ENCODE results near the gene UBE2QL1. TPM values are rescaled to one million over a fixed set of nuclear protein-coding genes. Genes with fewer than 3 reads are reported as not detected.

Gene UBE2QL1
- total RNA-seq, 1 donor, result under 0.01 TPM

- Histone ChIP-seq H3K4me3 (ENCODE audit: insufficient read depth, low read length) (peak overlapping the region; percentile 46), H3K27ac (ENCODE audit: low read depth, low read length) (no peak overlapping the region), H2AFZ (ENCODE audit: low read length) (peak overlapping the region; percentile 82), H4K20me1 (ENCODE audit: insufficient read depth, low read length) (no peaks in the 10 kb centered on the region), H3K4me2 (ENCODE audit: insufficient read depth, low read length) (no peak overlapping the region), H3K27me3 (ENCODE audit: insufficient read depth, low read length) (no peaks in the 10 kb centered on the region), H3K79me2 (ENCODE audit: insufficient read depth, low read length) (no peaks in the 10 kb centered on the region), H3K4me1 (ENCODE audit: insufficient read depth, low read length) (no peaks in the 10 kb centered on the region), H3K36me3 (ENCODE audit: insufficient read depth, low read length) (no peaks in the 10 kb centered on the region), H3K9me3 (ENCODE audit: low read depth, low read length) (no peaks in the 10 kb centered on the region)
- TF ChIP-seq CTCF (IDR thresholded peaks at IDR 0.05; ENCODE audit: extremely low read depth, low read depth, low read length), result no peak
- DNase-seq (ENCODE audit: insufficient read length, low spot score, missing footprints), result no peak
These were observed 37.5 kb upstream of the UBE2QL1 start for GRCh38 chr5:6411141-6411540.

GRCh38 chr5:6412811-6413210 lies 35.8 kb upstream of the UBE2QL1 start:
- Histone ChIP-seq H3K9me3 (ENCODE audit: low read depth, low read length) (no peaks in the 10 kb centered on the region), H3K36me3 (ENCODE audit: insufficient read depth, low read length) (no peaks in the 10 kb centered on the region), H3K27me3 (ENCODE audit: insufficient read depth, low read length) (no peaks in the 10 kb centered on the region), H3K79me2 (ENCODE audit: insufficient read depth, low read length) (no peaks in the 10 kb centered on the region), H3K4me3 (ENCODE audit: insufficient read depth, low read length) (no peak overlapping the region), H3K4me2 (ENCODE audit: insufficient read depth, low read length) (peak overlapping the region; percentile 35), H3K27ac (ENCODE audit: low read depth, low read length) (no peak overlapping the region), H2AFZ (ENCODE audit: low read length) (no peak overlapping the region), H3K4me1 (ENCODE audit: insufficient read depth, low read length) (no peaks in the 10 kb centered on the region), H4K20me1 (ENCODE audit: insufficient read depth, low read length) (no peaks in the 10 kb centered on the region)
- no peak for TF ChIP-seq CTCF (IDR thresholded peaks at IDR 0.05; ENCODE audit: extremely low read depth, low read depth, low read length)
- DNase-seq (ENCODE audit: insufficient read length, low spot score, missing footprints), result no peak

- H3K27me3 ChIP-seq (ENCODE audit: insufficient read depth, low read length), result peaks cover 3% of the 10 kb centered on the region
- H3K4me3 ChIP-seq (ENCODE audit: insufficient read depth, low read length), result no peak overlapping the region
- H2AFZ ChIP-seq (ENCODE audit: low read length), result no peak overlapping the region
- H3K36me3 ChIP-seq (ENCODE audit: insufficient read depth, low read length), result no peaks in the 10 kb centered on the region
- H3K27ac ChIP-seq (ENCODE audit: low read depth, low read length), result no peak overlapping the region
- no peak for DNase-seq (ENCODE audit: insufficient read length, low spot score, missing footprints)
- no peaks in the 10 kb centered on the region for H3K9me3 ChIP-seq (ENCODE audit: low read depth, low read length)
- no peak overlapping the region for H3K4me2 ChIP-seq (ENCODE audit: insufficient read depth, low read length)
- peaks cover 12% of the 10 kb centered on the region for H3K4me1 ChIP-seq (ENCODE audit: insufficient read depth, low read length)
- no peaks in the 10 kb centered on the region for H4K20me1 ChIP-seq (ENCODE audit: insufficient read depth, low read length)
- no peak for TF ChIP-seq CTCF (IDR thresholded peaks at IDR 0.05; ENCODE audit: extremely low read depth, low read depth, low read length)
- H3K79me2 ChIP-seq (ENCODE audit: insufficient read depth, low read length), result no peaks in the 10 kb centered on the region
These were observed 31.0 kb upstream of the UBE2QL1 start for GRCh38 chr5:6417657-6418056.

GRCh38 chr5:6418679-6419276 lies 29.9 kb upstream of the UBE2QL1 start:
- Histone ChIP-seq H3K9me3 (ENCODE audit: low read depth, low read length) (no peaks in the 10 kb centered on the region), H3K4me3 (ENCODE audit: insufficient read depth, low read length) (no peak overlapping the region), H2AFZ (ENCODE audit: low read length) (no peak overlapping the region), H3K4me2 (ENCODE audit: insufficient read depth, low read length) (no peak overlapping the region), H3K36me3 (ENCODE audit: insufficient read depth, low read length) (no peaks in the 10 kb centered on the region), H3K27ac (ENCODE audit: low read depth, low read length) (no peak overlapping the region), H3K27me3 (ENCODE audit: insufficient read depth, low read length) (peaks cover 3% of the 10 kb centered on the region), H3K4me1 (ENCODE audit: insufficient read depth, low read length) (peaks cover 12% of the 10 kb centered on the region), H4K20me1 (ENCODE audit: insufficient read depth, low read length) (no peaks in the 10 kb centered on the region), H3K79me2 (ENCODE audit: insufficient read depth, low read length) (no peaks in the 10 kb centered on the region)
- TF ChIP-seq CTCF (IDR thresholded peaks at IDR 0.05; ENCODE audit: extremely low read depth, low read depth, low read length), result no peak
- DNase-seq (ENCODE audit: insufficient read length, low spot score, missing footprints), result no peak

Data from osteoblast (primary cell).